HepG2 (cell line): ENCODE data around the gene DOCK3. TPM values are rescaled to one million over a fixed set of nuclear protein-coding genes. Genes with fewer than 3 reads are reported as not detected.

Source experiments
- ARNT2 ChIP-seq: sonication (generic); formaldehyde crosslinking; IDR thresholded peaks from 2 replicates; pipeline ENCODE4 v1.8.0; 2022; ENCODE audit warnings: mild to moderate bottlenecking, low read depth, missing genetic modification reagents, moderate library complexity
- HDAC6 ChIP-seq: fragments of 200-600 bp; sonication (generic); IDR thresholded peaks from 2 replicates; pipeline ENCODE4 v1.7.0; 2017; ENCODE audit warnings: mild to moderate bottlenecking, antibody characterized with exemption, low read length, low read depth
- HOXA3 ChIP-seq: sonication (generic); formaldehyde crosslinking; IDR thresholded peaks from 2 replicates; pipeline ENCODE4 v1.5.0; 2020; ENCODE audit warnings: missing genetic modification reagents
- KAT7 ChIP-seq: IDR thresholded peaks from 2 replicates; pipeline ENCODE4 v1.6.1; 2018; ENCODE audit warnings: borderline replicate concordance, missing compliant biosample characterization
- MIER2 ChIP-seq: IDR thresholded peaks from 2 replicates; pipeline ENCODE4 v1.6.1; 2016; ENCODE audit warnings: missing biosample characterization, missing genetic modification reagents
- NONO ChIP-seq, 2 experiments: fragments of 450-650 bp in 1 of 2; sonication (generic) in 1 of 2; formaldehyde crosslinking in 1 of 2; IDR thresholded peaks in 1 of 2; conservative IDR thresholded peaks in 1 of 2; 2 replicates each; pipeline versions ENCODE4 v1.6.1 to v1.8.0; 2017 to 2022; ENCODE audit warnings: mild to moderate bottlenecking in 1 of 2, missing genetic modification reagents in 1 of 2, moderate library complexity in 1 of 2
- NR1H2 ChIP-seq: sonication (generic); formaldehyde crosslinking; IDR thresholded peaks from 2 replicates; pipeline ENCODE4 v1.8.1; 2022; ENCODE audit warnings: low read depth, missing genetic modification reagents, borderline replicate concordance
- PITX1 ChIP-seq: sonication (generic); formaldehyde crosslinking; IDR thresholded peaks from 2 replicates; pipeline ENCODE4 v1.5.1; 2020; ENCODE audit warnings: mild to moderate bottlenecking, missing genetic modification reagents
- PPARG ChIP-seq: conservative IDR thresholded peaks from 2 replicates; pipeline ENCODE4 v1.6.1; 2016; ENCODE audit warnings: missing biosample characterization, missing genetic modification reagents
- RERE ChIP-seq: IDR thresholded peaks from 2 replicates; pipeline ENCODE4 v1.6.1; 2016; ENCODE audit warnings: low read depth, missing genetic modification reagents, missing compliant biosample characterization
- SAP130 ChIP-seq: IDR thresholded peaks from 2 replicates; pipeline ENCODE4 v1.6.1; 2016; ENCODE audit warnings: low read depth
- ZC3H13 ChIP-seq: sonication (generic); formaldehyde crosslinking; IDR thresholded peaks from 2 replicates; pipeline ENCODE4 v1.8.1; 2023; ENCODE audit warnings: mild to moderate bottlenecking, missing genetic modification reagents, moderate library complexity
- ZNF296 ChIP-seq: sonication (generic); formaldehyde crosslinking; conservative IDR thresholded peaks from 2 replicates; pipeline ENCODE4 v1.5.0; 2020; ENCODE audit warnings: mild to moderate bottlenecking, missing genetic modification reagents
- ZNF652 ChIP-seq: IDR thresholded peaks from 2 replicates; pipeline ENCODE4 v1.6.1; 2016; ENCODE audit warnings: low read depth, borderline replicate concordance
- polyA plus RNA-seq, 8 experiments: library from polyadenylated mRNA; depleted of rRNA in 3 of 8; stranded (reverse) in 7 of 8; unstranded in 1 of 8; fragments of >200 nt; fragmentation: Illumina TruSeq in 4 of 8; extraction: Trizol in 4 of 8; gene quantifications; 2 replicates each; pipeline versions ENCODE4 v1.2.1 to v1.2.3, GENCODE V29; 2011 to 2016; ENCODE audit warnings: low read depth in 4 of 8, missing spikeins in 1 of 8, mixed read lengths in 1 of 8; ENCODE audit not compliant: insufficient read depth in 1 of 8
- total RNA-seq, 5 experiments: library from RNA; depleted of rRNA; stranded (reverse); fragments of >200 nt; fragmentation: Illumina TruSeq; extraction: Trizol; gene quantifications; 2 replicates each; pipeline ENCODE4 v1.2.3, GENCODE V29; 2016; ENCODE audit warnings: low read depth in 1 of 5
- TF ChIP-seq, protein P1 (sequence below): sonication (generic); formaldehyde crosslinking; IDR thresholded peaks from 2 replicates; pipeline ENCODE4 v1.5.1; 2020; ENCODE audit warnings: missing genetic modification reagents, mild to moderate bottlenecking, borderline replicate concordance
- TF ChIP-seq, protein P2 (sequence below): fragments of 450-650 bp; IDR thresholded peaks from 2 replicates; pipeline ENCODE4 v1.6.1; 2016
- TF ChIP-seq, protein P3 (sequence below), 2 experiments: sonication (generic) in 1 of 2; formaldehyde crosslinking in 1 of 2; IDR thresholded peaks; 2 replicates each; pipeline versions ENCODE4 v1.4.0 to v1.6.1; 2018 to 2020; ENCODE audit warnings: missing genetic modification reagents in 2 of 2, borderline replicate concordance in 1 of 2, low read depth in 1 of 2, mild to moderate bottlenecking in 1 of 2, missing biosample characterization in 1 of 2
- TF ChIP-seq, protein P4 (sequence below): sonication (generic); IDR thresholded peaks from 2 replicates; pipeline ENCODE4 v1.6.1; 2016; ENCODE audit warnings: low read depth, borderline replicate concordance

Gene DOCK3
- total and polyA plus RNA-seq, 2 of the 13 experiments (the other 11 are each of a cell fraction or from before 2014, with no cell fraction given): not detected

DNA sequence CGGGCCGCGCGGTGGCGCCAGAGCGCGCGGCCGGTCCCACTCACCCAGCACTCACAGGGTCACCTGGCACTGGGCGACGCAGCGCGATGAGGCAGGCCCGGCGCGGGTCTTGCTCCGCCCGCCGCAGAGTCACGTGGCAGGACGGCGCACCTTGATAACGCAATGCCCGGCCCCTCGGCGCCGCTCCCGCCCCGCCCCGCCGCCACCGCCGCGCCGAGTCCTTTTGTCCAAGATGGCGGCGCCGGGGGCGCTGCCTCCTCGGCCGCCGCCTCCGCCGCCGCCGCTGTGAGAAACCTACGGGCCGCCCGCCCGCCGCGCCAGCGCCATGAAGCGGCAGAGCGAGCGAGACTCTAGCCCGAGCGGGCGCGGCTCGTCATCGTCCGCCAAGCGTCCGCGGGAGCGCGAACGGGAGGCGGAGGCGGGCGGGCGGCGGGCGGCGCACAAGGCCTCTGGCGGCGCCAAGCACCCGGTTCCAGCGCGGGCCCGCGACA is 716.4 kb downstream of the DOCK3 start, which contains the start of gene RBM15B (continued):
- TF ChIP-seq NONO (IDR thresholded peaks at IDR 0.05) (no peak), NONO (CRISPR knock-in tag; conservative IDR thresholded peaks at IDR 0.05) (peak; percentile 86), PPARG (peak; percentile 40; the same call in 1 of the 2 replicates), ZNF652 (CRISPR knock-in tag) (peak; percentile 93), SAP130 (peak; percentile 94), MIER2 (CRISPR knock-in tag) (peak; percentile 36; the same call in 1 of the 2 replicates), KAT7 (CRISPR knock-in tag) (peak; percentile 86; the same call in 1 of the 2 replicates), HDAC6 (no peak), RERE (CRISPR knock-in tag) (no peak), ZC3H13 (CRISPR knock-in tag) (peak; percentile 99; the same call in 1 of the 2 replicates), ZNF296 (no peak), NR1H2 (CRISPR knock-in tag) (no peak), PITX1 (CRISPR knock-in tag) (no peak), HOXA3 (CRISPR knock-in tag) (peak; percentile 97), ARNT2 (CRISPR knock-in tag) (peak; percentile 81; the same call in 1 of the 2 replicates)
- TF ChIP-seq, protein P1, sequence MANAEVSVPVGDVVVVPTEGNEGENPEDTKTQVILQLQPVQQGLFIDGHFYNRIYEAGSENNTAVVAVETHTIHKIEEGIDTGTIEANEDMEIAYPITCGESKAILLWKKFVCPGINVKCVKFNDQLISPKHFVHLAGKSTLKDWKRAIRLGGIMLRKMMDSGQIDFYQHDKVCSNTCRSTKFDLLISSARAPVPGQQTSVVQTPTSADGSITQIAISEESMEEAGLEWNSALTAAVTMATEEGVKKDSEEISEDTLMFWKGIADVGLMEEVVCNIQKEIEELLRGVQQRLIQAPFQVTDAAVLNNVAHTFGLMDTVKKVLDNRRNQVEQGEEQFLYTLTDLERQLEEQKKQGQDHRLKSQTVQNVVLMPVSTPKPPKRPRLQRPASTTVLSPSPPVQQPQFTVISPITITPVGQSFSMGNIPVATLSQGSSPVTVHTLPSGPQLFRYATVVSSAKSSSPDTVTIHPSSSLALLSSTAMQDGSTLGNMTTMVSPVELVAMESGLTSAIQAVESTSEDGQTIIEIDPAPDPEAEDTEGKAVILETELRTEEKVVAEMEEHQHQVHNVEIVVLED (CRISPR knock-in tag): peak; percentile 94
- TF ChIP-seq, protein P2, sequence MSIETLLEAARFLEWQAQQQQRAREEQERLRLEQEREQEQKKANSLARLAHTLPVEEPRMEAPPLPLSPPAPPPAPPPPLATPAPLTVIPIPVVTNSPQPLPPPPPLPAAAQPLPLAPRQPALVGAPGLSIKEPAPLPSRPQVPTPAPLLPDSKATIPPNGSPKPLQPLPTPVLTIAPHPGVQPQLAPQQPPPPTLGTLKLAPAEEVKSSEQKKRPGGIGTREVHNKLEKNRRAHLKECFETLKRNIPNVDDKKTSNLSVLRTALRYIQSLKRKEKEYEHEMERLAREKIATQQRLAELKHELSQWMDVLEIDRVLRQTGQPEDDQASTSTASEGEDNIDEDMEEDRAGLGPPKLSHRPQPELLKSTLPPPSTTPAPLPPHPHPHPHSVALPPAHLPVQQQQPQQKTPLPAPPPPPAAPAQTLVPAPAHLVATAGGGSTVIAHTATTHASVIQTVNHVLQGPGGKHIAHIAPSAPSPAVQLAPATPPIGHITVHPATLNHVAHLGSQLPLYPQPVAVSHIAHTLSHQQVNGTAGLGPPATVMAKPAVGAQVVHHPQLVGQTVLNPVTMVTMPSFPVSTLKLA: peak; percentile 59
- TF ChIP-seq, protein P3, sequence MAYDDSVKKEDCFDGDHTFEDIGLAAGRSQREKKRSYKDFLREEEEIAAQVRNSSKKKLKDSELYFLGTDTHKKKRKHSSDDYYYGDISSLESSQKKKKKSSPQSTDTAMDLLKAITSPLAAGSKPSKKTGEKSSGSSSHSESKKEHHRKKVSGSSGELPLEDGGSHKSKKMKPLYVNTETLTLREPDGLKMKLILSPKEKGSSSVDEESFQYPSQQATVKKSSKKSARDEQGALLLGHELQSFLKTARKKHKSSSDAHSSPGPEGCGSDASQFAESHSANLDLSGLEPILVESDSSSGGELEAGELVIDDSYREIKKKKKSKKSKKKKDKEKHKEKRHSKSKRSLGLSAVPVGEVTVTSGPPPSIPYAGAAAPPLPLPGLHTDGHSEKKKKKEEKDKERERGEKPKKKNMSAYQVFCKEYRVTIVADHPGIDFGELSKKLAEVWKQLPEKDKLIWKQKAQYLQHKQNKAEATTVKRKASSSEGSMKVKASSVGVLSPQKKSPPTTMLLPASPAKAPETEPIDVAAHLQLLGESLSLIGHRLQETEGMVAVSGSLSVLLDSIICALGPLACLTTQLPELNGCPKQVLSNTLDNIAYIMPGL (CRISPR knock-in tag; IDR thresholded peaks at IDR 0.05; ENCODE audit: borderline replicate concordance in 1 of 2, low read depth in 1 of 2): peak; percentile 92 to 94
- TF ChIP-seq, protein P4, sequence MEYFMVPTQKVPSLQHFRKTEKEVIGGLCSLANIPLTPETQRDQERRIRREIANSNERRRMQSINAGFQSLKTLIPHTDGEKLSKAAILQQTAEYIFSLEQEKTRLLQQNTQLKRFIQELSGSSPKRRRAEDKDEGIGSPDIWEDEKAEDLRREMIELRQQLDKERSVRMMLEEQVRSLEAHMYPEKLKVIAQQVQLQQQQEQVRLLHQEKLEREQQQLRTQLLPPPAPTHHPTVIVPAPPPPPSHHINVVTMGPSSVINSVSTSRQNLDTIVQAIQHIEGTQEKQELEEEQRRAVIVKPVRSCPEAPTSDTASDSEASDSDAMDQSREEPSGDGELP: peak; percentile 88; the same call in 1 of the 2 replicates
